HEK293T (cell line): ENCODE measurements around the gene UQCRC2.

Experiments used
- CTCF ChIA-PET: fragments of 350-600 bp; formaldehyde crosslinking; extraction: SDS; loops from one replicate; lab custom pipeline; 2021; ENCODE audit warnings: antibody characterized with exemption, inconsistent platforms; lab: Yijun Ruan, JAX
- POLR2A ChIA-PET: fragments of 350-600 bp; formaldehyde crosslinking; extraction: SDS; loops from one replicate; lab custom pipeline; 2020; ENCODE audit warnings: antibody characterized with exemption, inconsistent platforms; lab: Yijun Ruan, JAX
- DNase-seq: peaks from one replicate; pipeline ENCODE4 v3.0.0; 2012; ENCODE audit warnings: mixed read lengths; ENCODE audit errors: extremely low spot score
- ARNT ChIP-seq: fragments of 450-650 bp; IDR thresholded peaks from 2 replicates; pipeline ENCODE4 v1.6.1; 2017; ENCODE audit warnings: mild to moderate bottlenecking
- BHLHE40 ChIP-seq: fragments of 450-650 bp; IDR thresholded peaks from 2 replicates; pipeline ENCODE4 v1.6.1; 2016; ENCODE audit warnings: mild to moderate bottlenecking, moderate library complexity, borderline replicate concordance
- CTBP1 ChIP-seq: fragments of 450-650 bp; IDR thresholded peaks from 2 replicates; pipeline ENCODE4 v1.6.1; 2016; ENCODE audit warnings: borderline replicate concordance
- ELF4 ChIP-seq: fragments of 450-650 bp; IDR thresholded peaks from 2 replicates; pipeline ENCODE4 v1.6.1; 2017; ENCODE audit warnings: antibody characterized with exemption
- FOXA1 ChIP-seq: fragments of 450-650 bp; IDR thresholded peaks from 2 replicates; pipeline ENCODE4 v1.6.1; 2016; ENCODE audit warnings: mild to moderate bottlenecking
- FOXK2 ChIP-seq: fragments of 450-650 bp; IDR thresholded peaks from 2 replicates; pipeline ENCODE4 v1.6.1; 2016; ENCODE audit warnings: mild to moderate bottlenecking
- FOXM1 ChIP-seq: fragments of 450-650 bp; IDR thresholded peaks from 2 replicates; pipeline ENCODE4 v1.6.1; 2017; ENCODE audit warnings: mild to moderate bottlenecking, borderline replicate concordance
- HDGF ChIP-seq: fragments of 450-650 bp; IDR thresholded peaks from 2 replicates; pipeline ENCODE4 v1.6.1; 2017; ENCODE audit warnings: antibody characterized with exemption, borderline replicate concordance
- L3MBTL2 ChIP-seq: fragments of 450-650 bp; conservative IDR thresholded peaks from 2 replicates; pipeline ENCODE4 v1.6.1; 2016; ENCODE audit warnings: mild to moderate bottlenecking
- LEF1 ChIP-seq: fragments of 450-650 bp; IDR thresholded peaks from 2 replicates; pipeline ENCODE4 v1.6.1; 2017; ENCODE audit warnings: mild to moderate bottlenecking, borderline replicate concordance
- NFRKB ChIP-seq: fragments of 450-650 bp; IDR thresholded peaks from 2 replicates; pipeline ENCODE4 v1.6.1; 2016; ENCODE audit warnings: mild to moderate bottlenecking, moderate library complexity
- SP1 ChIP-seq: fragments of 450-650 bp; IDR thresholded peaks from 2 replicates; pipeline ENCODE4 v1.6.1; 2017
- SUZ12 ChIP-seq: fragments of 450-650 bp; IDR thresholded peaks from 2 replicates; pipeline ENCODE4 v1.6.1; 2016; ENCODE audit warnings: mild to moderate bottlenecking
- TARDBP ChIP-seq: fragments of 450-650 bp; IDR thresholded peaks from 2 replicates; pipeline ENCODE4 v1.6.1; 2016
- ZNF384 ChIP-seq: fragments of 450-650 bp; IDR thresholded peaks from 2 replicates; pipeline ENCODE4 v1.6.1; 2016
- TF ChIP-seq, protein P1 (sequence below): fragments of 450-650 bp; IDR thresholded peaks from 2 replicates; pipeline ENCODE4 v1.6.1; 2016

Gene UQCRC2

GRCh38 chr16:21989133-21989532 lies 36.0 kb downstream of the UQCRC2 start:
- DNase-seq: no peak
- CTCF ChIA-PET: interaction anchor here (0.7 kb wide), 1 partner anchor 153 kb away, joined by 3 read pairs; no protein-coding TSS in a partner anchor
- POLR2A ChIA-PET: no interaction called here
- TF ChIP-seq SUZ12 (no peak), ZNF384 (no peak), NFRKB (no peak), ELF4 (no peak), HDGF (no peak), CTBP1 (no peak), ARNT (no peak), LEF1 (no peak), FOXM1 (no peak), BHLHE40 (no peak), FOXK2 (no peak), TARDBP (no peak), L3MBTL2 (no peak)
- TF ChIP-seq, protein P1, sequence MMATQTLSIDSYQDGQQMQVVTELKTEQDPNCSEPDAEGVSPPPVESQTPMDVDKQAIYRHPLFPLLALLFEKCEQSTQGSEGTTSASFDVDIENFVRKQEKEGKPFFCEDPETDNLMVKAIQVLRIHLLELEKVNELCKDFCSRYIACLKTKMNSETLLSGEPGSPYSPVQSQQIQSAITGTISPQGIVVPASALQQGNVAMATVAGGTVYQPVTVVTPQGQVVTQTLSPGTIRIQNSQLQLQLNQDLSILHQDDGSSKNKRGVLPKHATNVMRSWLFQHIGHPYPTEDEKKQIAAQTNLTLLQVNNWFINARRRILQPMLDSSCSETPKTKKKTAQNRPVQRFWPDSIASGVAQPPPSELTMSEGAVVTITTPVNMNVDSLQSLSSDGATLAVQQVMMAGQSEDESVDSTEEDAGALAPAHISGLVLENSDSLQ: no peak

DNA sequence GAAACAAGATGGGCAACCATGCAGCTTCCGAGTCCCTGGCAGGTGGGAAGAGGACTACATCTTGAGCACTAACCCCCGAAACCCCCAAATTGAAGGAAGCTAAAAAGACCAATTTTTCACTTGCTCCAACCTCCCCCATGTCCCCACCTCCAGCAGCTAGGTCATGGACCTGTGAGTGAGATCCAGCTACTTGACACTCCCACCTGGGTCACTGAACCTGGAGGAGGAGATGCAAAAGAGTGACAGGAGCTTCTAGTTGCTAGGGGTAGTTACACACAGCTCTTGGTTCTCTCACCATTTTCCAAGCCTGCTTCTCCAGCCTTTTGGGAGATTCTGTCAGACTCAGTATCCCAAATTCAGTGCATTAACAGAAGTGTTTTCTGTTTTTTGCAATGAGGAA lies 36.6 kb downstream of the UQCRC2 start:
- TF ChIP-seq TARDBP (no peak), BHLHE40 (no peak), CTBP1 (no peak), L3MBTL2 (no peak), NFRKB (no peak), FOXA1 (no peak), FOXK2 (no peak), FOXM1 (no peak), ARNT (no peak), LEF1 (no peak), SP1 (no peak), ZNF384 (no peak)
- TF ChIP-seq, protein P1: no peak
- POLR2A ChIA-PET: interaction anchor here (1.3 kb wide), 1 partner anchor 18 kb away, joined by 5 read pairs; the partner anchor contains the start of gene MOSMO
- CTCF ChIA-PET: interaction anchor here (0.7 kb wide), 1 partner anchor 152 kb away, joined by 3 read pairs; no protein-coding TSS in a partner anchor
- no peak for DNase-seq

DNA sequence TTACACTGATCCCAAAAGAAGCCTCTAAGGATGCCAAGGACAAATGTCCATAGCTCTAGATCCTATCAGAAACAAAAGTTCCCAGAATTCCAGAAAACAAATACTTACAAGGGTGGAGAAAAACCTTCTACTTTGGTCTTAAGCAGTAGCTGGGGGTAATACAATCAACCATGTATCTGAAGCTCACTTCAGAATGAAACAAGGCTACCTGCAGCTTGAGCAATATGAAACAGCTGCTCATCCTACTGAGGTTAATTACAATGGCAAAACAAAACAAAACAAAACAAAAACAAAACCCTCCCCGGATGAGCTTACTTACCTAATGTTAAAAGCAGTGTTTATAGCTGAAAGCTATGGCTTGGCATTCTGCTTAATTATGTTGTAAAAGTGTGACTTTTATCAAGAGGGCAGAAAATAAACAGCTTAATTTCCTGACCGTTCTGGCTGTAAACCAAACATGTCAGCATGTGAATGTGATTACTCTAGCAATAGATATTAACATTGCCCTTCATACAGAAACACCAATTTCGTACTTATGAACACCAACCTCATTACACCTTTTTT lies 37.3 kb downstream of the UQCRC2 start:
- POLR2A ChIA-PET: interaction anchor here (1.3 kb wide), 1 partner anchor 17 kb away, joined by 5 read pairs; the partner anchor contains the start of gene MOSMO
- CTCF ChIA-PET: no interaction called here
- TF ChIP-seq FOXM1 (no peak), ARNT (no peak), SP1 (no peak), FOXA1 (no peak), BHLHE40 (no peak), TARDBP (no peak), CTBP1 (no peak), HDGF (no peak), FOXK2 (no peak), SUZ12 (no peak), LEF1 (no peak), ELF4 (no peak), ZNF384 (no peak), L3MBTL2 (no peak), NFRKB (no peak)
- TF ChIP-seq, protein P1: no peak
- DNase-seq: no peak

- CTCF ChIA-PET: no interaction called here
- no peak for DNase-seq
- TF ChIP-seq ARNT (no peak), FOXA1 (no peak), BHLHE40 (no peak), SP1 (no peak), ELF4 (no peak), ZNF384 (no peak), FOXK2 (no peak), L3MBTL2 (no peak), FOXM1 (no peak), SUZ12 (no peak), HDGF (no peak), CTBP1 (no peak), NFRKB (no peak), TARDBP (no peak), LEF1 (no peak)
- TF ChIP-seq, protein P1: no peak
- POLR2A ChIA-PET: interaction anchor here (0.6 kb wide), 1 partner anchor 79 kb away, joined by 3 read pairs; no protein-coding TSS in a partner anchor
These were observed 38.5 kb downstream of the UQCRC2 start for GRCh38 chr16:21991621-21992020.

GRCh38 chr16:21994856-21995465 lies 41.8 kb downstream of the UQCRC2 start:
- TF ChIP-seq ZNF384 (no peak), L3MBTL2 (no peak), ELF4 (no peak), FOXA1 (no peak), LEF1 (no peak), SP1 (no peak), BHLHE40 (no peak), CTBP1 (no peak), FOXK2 (no peak), TARDBP (no peak), NFRKB (no peak), ARNT (no peak), HDGF (no peak), SUZ12 (no peak), FOXM1 (no peak)
- TF ChIP-seq, protein P1: no peak
- CTCF ChIA-PET: interaction anchor here (0.6 kb wide), 1 partner anchor 128 kb away, joined by 3 read pairs; no protein-coding TSS in a partner anchor
- DNase-seq: no peak
- POLR2A ChIA-PET: interaction anchor here (1.6 kb wide), 1 partner anchor 12 kb away, joined by 5 read pairs; the partner anchor contains the start of gene MOSMO
